ENCODE measurements around the gene KIN.
"Not testable (repeated sequence)": the region's sequence is repeated elsewhere in the genome, so short reads cannot be mapped to it uniquely, and the experiment has no call there.

Gene KIN

GRCh38 chr10:7756360-7756992 is 31.3 kb downstream of the KIN start:
- Mint-ChIP-seq H3K4me1 (no peaks in the 10 kb centered on the region), H3K27ac (no peak overlapping the region), H3K9me3 (peaks cover 2% of the 10 kb centered on the region), H3K4me3 (no peak overlapping the region), H3K36me3 (ENCODE audit: low read depth) (peaks cover 91% of the 10 kb centered on the region), H3K27me3 (ENCODE audit: low read depth) (no peaks in the 10 kb centered on the region)
- TF ChIP-seq CTCF (IDR thresholded peaks at IDR 0.05; ENCODE audit: unreplicated experiment in 3 of 3): no peak

GRCh38 chr10:7755103-7755502 is 32.7 kb downstream of the KIN start:
- H3K4me1 Mint-ChIP-seq: no peaks in the 10 kb centered on the region
- H3K27ac Mint-ChIP-seq: no peak overlapping the region
- peaks cover 80% of the 10 kb centered on the region for H3K36me3 Mint-ChIP-seq (ENCODE audit: low read depth)
- H3K4me3 Mint-ChIP-seq: no peak overlapping the region
- no peaks in the 10 kb centered on the region for H3K27me3 Mint-ChIP-seq (ENCODE audit: low read depth)
- no peak for TF ChIP-seq CTCF (IDR thresholded peaks at IDR 0.05; ENCODE audit: unreplicated experiment in 3 of 3)
- peaks cover 2% of the 10 kb centered on the region for H3K9me3 Mint-ChIP-seq

GRCh38 chr10:7752251-7752650 is 35.5 kb downstream of the KIN start:
- Mint-ChIP-seq H3K36me3 (ENCODE audit: low read depth) (peaks cover 58% of the 10 kb centered on the region), H3K27ac (no peak overlapping the region), H3K9me3 (no peaks in the 10 kb centered on the region), H3K27me3 (ENCODE audit: low read depth) (no peaks in the 10 kb centered on the region), H3K4me1 (no peaks in the 10 kb centered on the region), H3K4me3 (no peak overlapping the region)
- no peak for TF ChIP-seq CTCF (IDR thresholded peaks at IDR 0.05; ENCODE audit: unreplicated experiment in 3 of 3)

- Mint-ChIP-seq H3K27me3 (ENCODE audit: low read depth) (no peaks in the 10 kb centered on the region), H3K9me3 (no peaks in the 10 kb centered on the region), H3K4me3 (no peak overlapping the region), H3K36me3 (ENCODE audit: low read depth) (peaks cover 38% of the 10 kb centered on the region), H3K4me1 (no peaks in the 10 kb centered on the region), H3K27ac (no peak overlapping the region)
- no peak for TF ChIP-seq CTCF (IDR thresholded peaks at IDR 0.05; ENCODE audit: unreplicated experiment in 3 of 3)
Measured at GRCh38 chr10:7750222-7750621, 37.6 kb downstream of the KIN start.

- not testable (repeated sequence) for H3K27me3 Mint-ChIP-seq (ENCODE audit: low read depth); H3K27ac Mint-ChIP-seq; H3K9me3 Mint-ChIP-seq; H3K4me1 Mint-ChIP-seq; H3K4me3 Mint-ChIP-seq
- H3K36me3 Mint-ChIP-seq (ENCODE audit: low read depth): peaks cover 22% of the 10 kb centered on the region
Measured at GRCh38 chr10:7748637-7749036, 39.2 kb downstream of the KIN start.

- H3K36me3 Mint-ChIP-seq (ENCODE audit: low read depth): no peaks in the 10 kb centered on the region
- no peaks in the 10 kb centered on the region for H3K4me1 Mint-ChIP-seq
Measured at GRCh38 chr10:7744307-7744706, 43.5 kb downstream of the KIN start.

More at GRCh38 chr10:7744307-7744706, 43.5 kb downstream of the KIN start:
- no peak for TF ChIP-seq CTCF (IDR thresholded peaks at IDR 0.05; ENCODE audit: unreplicated experiment in 3 of 3)
- no peak overlapping the region for H3K4me3 Mint-ChIP-seq
- H3K27ac Mint-ChIP-seq: no peak overlapping the region
- no peaks in the 10 kb centered on the region for H3K9me3 Mint-ChIP-seq
- no peaks in the 10 kb centered on the region for H3K27me3 Mint-ChIP-seq (ENCODE audit: low read depth)
